Measurements from ENCODE around the gene RGS5.

RGS5 gene

DNA sequence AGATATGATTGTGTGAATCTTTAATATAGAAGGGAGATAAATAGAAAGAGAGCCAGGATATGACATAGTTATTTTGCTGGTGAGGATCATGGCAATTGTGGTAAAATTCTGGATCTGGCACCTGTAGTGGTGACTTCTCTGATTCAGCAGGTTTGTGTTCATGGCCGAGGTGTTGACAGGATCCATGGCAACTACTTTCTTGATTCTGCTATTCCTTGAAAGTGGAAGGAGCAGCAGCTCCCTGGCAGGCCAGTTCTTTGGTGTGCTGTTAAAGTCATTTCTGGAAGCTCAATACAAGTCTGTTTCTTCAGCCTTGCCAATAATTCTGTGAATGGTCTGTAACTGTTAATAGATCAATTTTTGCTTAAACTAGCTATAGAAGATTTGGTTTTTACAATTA, 100.1 kb downstream of the RGS5 start:
- Histone ChIP-seq H3K4me3 (ENCODE audit: severe bottlenecking) (no peak overlapping the region), H3K9me3 (ENCODE audit: severe bottlenecking) (no peaks in the 10 kb centered on the region), H3K36me3 (ENCODE audit: low read depth) (no peaks in the 10 kb centered on the region), H3K4me1 (ENCODE audit: insufficient read depth, poor library complexity, severe bottlenecking) (no peaks in the 10 kb centered on the region), H3K27ac (ENCODE audit: poor library complexity, severe bottlenecking) (no peak overlapping the region), H3K27me3 (ENCODE audit: insufficient read depth, poor library complexity, severe bottlenecking) (no peaks in the 10 kb centered on the region)
- ATAC-seq (ENCODE audit: low read depth): no peak
- no peak for DNase-seq (ENCODE audit: low spot score)
- no peak for TF ChIP-seq CTCF (IDR thresholded peaks at IDR 0.05; ENCODE audit: poor library complexity, severe bottlenecking)

GRCh38 chr1:163095213-163095612, 107.5 kb downstream of the RGS5 start:
- ATAC-seq (ENCODE audit: low read depth): no peak
- no peak for TF ChIP-seq CTCF (IDR thresholded peaks at IDR 0.05; ENCODE audit: poor library complexity, severe bottlenecking)
- DNase-seq (ENCODE audit: low spot score): no peak
- no peaks in the 10 kb centered on the region for H3K36me3 ChIP-seq (ENCODE audit: low read depth)
- H3K4me3 ChIP-seq (ENCODE audit: severe bottlenecking): no peak overlapping the region
- no peaks in the 10 kb centered on the region for H3K4me1 ChIP-seq (ENCODE audit: insufficient read depth, poor library complexity, severe bottlenecking)
- no peaks in the 10 kb centered on the region for H3K27me3 ChIP-seq (ENCODE audit: insufficient read depth, poor library complexity, severe bottlenecking)
- no peaks in the 10 kb centered on the region for H3K9me3 ChIP-seq (ENCODE audit: severe bottlenecking)
- H3K27ac ChIP-seq (ENCODE audit: poor library complexity, severe bottlenecking): no peak overlapping the region

GRCh38 chr1:163094589-163094988, 108.1 kb downstream of the RGS5 start:
- no peaks in the 10 kb centered on the region for H3K4me1 ChIP-seq (ENCODE audit: insufficient read depth, poor library complexity, severe bottlenecking)

DNA sequence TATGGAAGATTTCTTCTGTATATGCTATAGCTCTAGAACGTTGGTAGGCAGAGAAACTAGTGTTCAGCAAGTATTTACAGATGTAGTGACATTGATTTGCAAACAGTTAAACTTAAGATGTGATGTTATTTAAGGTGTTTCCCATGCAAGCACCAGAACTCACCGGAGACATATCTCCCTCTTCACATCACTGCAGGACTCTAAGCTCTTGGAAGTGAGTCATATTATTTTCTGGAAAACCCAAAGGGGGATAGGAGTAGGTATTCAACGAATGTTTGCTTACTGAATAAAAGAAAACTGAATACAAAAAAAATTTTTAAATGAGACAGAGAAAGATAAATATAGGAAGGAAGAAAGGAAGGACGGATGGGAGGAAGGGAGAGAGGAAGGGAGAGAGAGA, 108.5 kb downstream of the RGS5 start:
- no peaks in the 10 kb centered on the region for H3K27me3 ChIP-seq (ENCODE audit: insufficient read depth, poor library complexity, severe bottlenecking)
- no peak overlapping the region for H3K27ac ChIP-seq (ENCODE audit: poor library complexity, severe bottlenecking)
- no peak overlapping the region for H3K4me3 ChIP-seq (ENCODE audit: severe bottlenecking)
- no peaks in the 10 kb centered on the region for H3K36me3 ChIP-seq (ENCODE audit: low read depth)
- no peak for ATAC-seq (ENCODE audit: low read depth)
- TF ChIP-seq CTCF (IDR thresholded peaks at IDR 0.05; ENCODE audit: poor library complexity, severe bottlenecking): no peak
- no peaks in the 10 kb centered on the region for H3K4me1 ChIP-seq (ENCODE audit: insufficient read depth, poor library complexity, severe bottlenecking)
- no peaks in the 10 kb centered on the region for H3K9me3 ChIP-seq (ENCODE audit: severe bottlenecking)
- DNase-seq (ENCODE audit: low spot score): no peak

More at GRCh38 chr1:163094589-163094988, 108.1 kb downstream of the RGS5 start:
- H3K9me3 ChIP-seq (ENCODE audit: severe bottlenecking): no peaks in the 10 kb centered on the region
- no peaks in the 10 kb centered on the region for H3K27me3 ChIP-seq (ENCODE audit: insufficient read depth, poor library complexity, severe bottlenecking)
- TF ChIP-seq CTCF (IDR thresholded peaks at IDR 0.05; ENCODE audit: poor library complexity, severe bottlenecking): no peak
- no peaks in the 10 kb centered on the region for H3K36me3 ChIP-seq (ENCODE audit: low read depth)
- no peak overlapping the region for H3K27ac ChIP-seq (ENCODE audit: poor library complexity, severe bottlenecking)
- no peak for DNase-seq (ENCODE audit: low spot score)
- H3K4me3 ChIP-seq (ENCODE audit: severe bottlenecking): no peak overlapping the region
- no peak for ATAC-seq (ENCODE audit: low read depth)

- Histone ChIP-seq H3K27ac (ENCODE audit: poor library complexity, severe bottlenecking) (no peak overlapping the region), H3K4me3 (ENCODE audit: severe bottlenecking) (no peak overlapping the region), H3K9me3 (ENCODE audit: severe bottlenecking) (no peaks in the 10 kb centered on the region), H3K27me3 (ENCODE audit: insufficient read depth, poor library complexity, severe bottlenecking) (no peaks in the 10 kb centered on the region), H3K36me3 (ENCODE audit: low read depth) (no peaks in the 10 kb centered on the region), H3K4me1 (ENCODE audit: insufficient read depth, poor library complexity, severe bottlenecking) (no peaks in the 10 kb centered on the region)
- ATAC-seq (ENCODE audit: low read depth) (no peak), DNase-seq (ENCODE audit: low spot score) (no peak)
- TF ChIP-seq CTCF (IDR thresholded peaks at IDR 0.05; ENCODE audit: poor library complexity, severe bottlenecking): no peak
These were observed 109.1 kb downstream of the RGS5 start for GRCh38 chr1:163093579-163093978.
